ENCODE data around the gene C4BPA. TPM values are rescaled to one million over a fixed set of nuclear protein-coding genes. Genes with fewer than 3 reads are reported as not detected.

Gene C4BPA
- polyA plus RNA-seq, 1 of the 3 experiments (the other 2 are of a cell fraction): not detected

DNA sequence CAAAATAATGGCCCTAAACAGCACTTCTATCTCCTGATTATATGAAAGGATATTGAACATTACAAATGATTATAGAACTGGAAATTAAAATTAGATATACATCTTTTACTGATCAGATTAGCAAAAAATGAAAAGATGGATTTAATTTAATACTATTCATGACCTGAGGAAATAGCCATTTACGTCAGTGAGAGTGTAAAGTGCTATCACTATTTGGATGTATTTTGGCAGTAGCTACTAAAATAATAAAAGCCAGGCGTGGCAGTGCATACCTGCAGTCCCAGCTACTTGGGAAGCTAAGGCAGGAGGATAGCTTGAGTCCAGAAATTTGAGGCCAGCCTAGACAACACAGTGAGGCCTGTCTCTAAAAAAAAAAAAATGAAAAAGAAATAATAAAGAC lies 10.1 kb upstream of the C4BPA start:
- Histone ChIP-seq H3F3A (replicated peaks; ENCODE audit: insufficient read depth) (no peaks in the 10 kb centered on the region), H3K9me3 (no peaks in the 10 kb centered on the region), H3K9ac (no peak overlapping the region), H3K9me2 (no peaks in the 10 kb centered on the region), H2AFZ (ENCODE audit: low read depth) (no peak overlapping the region), H3K27ac (ENCODE audit: low read depth in 2 of 2, low read length in 1 of 2) (no peak overlapping the region), H3K36me3 (replicated peaks in 1 of 2; ENCODE audit: control insufficient read depth in 1 of 2, insufficient read depth in 2 of 2, low read length in 1 of 2) (no peaks in the 10 kb centered on the region), H3K4me3 (ENCODE audit: low read depth in 2 of 2, low read length in 1 of 2) (no peak overlapping the region), H3K4me2 (no peak overlapping the region), H3K27me3 (ENCODE audit: insufficient read depth) (peaks cover 44% of the 10 kb centered on the region; the same call in 1 of the 2 replicates), H3K79me2 (ENCODE audit: insufficient read depth) (no peaks in the 10 kb centered on the region), H3K4me1 (ENCODE audit: control insufficient read depth in 1 of 2, insufficient read depth in 2 of 2, low read depth in 1 of 2, low read length in 1 of 2) (no peaks in the 10 kb centered on the region), H4K20me1 (ENCODE audit: insufficient read depth) (no peaks in the 10 kb centered on the region)
- TF ChIP-seq FOXJ3 (CRISPR knock-in tag; IDR thresholded peaks at IDR 0.05): no peak
- no peak for TF ChIP-seq MEF2A (IDR thresholded peaks at IDR 0.05; ENCODE audit: borderline replicate concordance, low read depth)
- no peak for TF ChIP-seq EZH2phosphoT487 (IDR thresholded peaks at IDR 0.05; ENCODE audit: borderline replicate concordance, low read depth)
- no peak for TF ChIP-seq YY1 (IDR thresholded peaks at IDR 0.05; ENCODE audit: low read depth)
- no peak for TF ChIP-seq TAF1 (IDR thresholded peaks at IDR 0.05; ENCODE audit: borderline replicate concordance, low read depth, low read length)
- TF ChIP-seq CHD2 (IDR thresholded peaks at IDR 0.05; ENCODE audit: low read length, partially characterized antibody): no peak
- TF ChIP-seq NFIC (IDR thresholded peaks at IDR 0.05; ENCODE audit: borderline replicate concordance): no peak
- TF ChIP-seq FOXM1 (IDR thresholded peaks at IDR 0.05; ENCODE audit: low read depth): no peak
- TF ChIP-seq, protein P1, sequence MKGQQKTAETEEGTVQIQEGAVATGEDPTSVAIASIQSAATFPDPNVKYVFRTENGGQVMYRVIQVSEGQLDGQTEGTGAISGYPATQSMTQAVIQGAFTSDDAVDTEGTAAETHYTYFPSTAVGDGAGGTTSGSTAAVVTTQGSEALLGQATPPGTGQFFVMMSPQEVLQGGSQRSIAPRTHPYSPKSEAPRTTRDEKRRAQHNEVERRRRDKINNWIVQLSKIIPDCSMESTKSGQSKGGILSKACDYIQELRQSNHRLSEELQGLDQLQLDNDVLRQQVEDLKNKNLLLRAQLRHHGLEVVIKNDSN (IDR thresholded peaks at IDR 0.05; ENCODE audit: borderline replicate concordance, low read depth): no peak
- TF ChIP-seq JUND (IDR thresholded peaks at IDR 0.05): no peak
- no peak for TF ChIP-seq POLR2AphosphoS5 (IDR thresholded peaks at IDR 0.05; ENCODE audit: low read depth, low read length)
- ChIA-PET CTCF (interaction anchor here (1.4 to 1.6 kb wide), 3 partner anchors 10 to 359 kb away, joined by 3 to 5 read pairs (median 4); no protein-coding TSS in a partner anchor), POLR2A (no interaction called here)
- 8% methylated on average over 2 of the region's 2 CpGs for WGBS (ENCODE audit: low lambda C conversion rate)
- no peak for DNase-seq

DNA sequence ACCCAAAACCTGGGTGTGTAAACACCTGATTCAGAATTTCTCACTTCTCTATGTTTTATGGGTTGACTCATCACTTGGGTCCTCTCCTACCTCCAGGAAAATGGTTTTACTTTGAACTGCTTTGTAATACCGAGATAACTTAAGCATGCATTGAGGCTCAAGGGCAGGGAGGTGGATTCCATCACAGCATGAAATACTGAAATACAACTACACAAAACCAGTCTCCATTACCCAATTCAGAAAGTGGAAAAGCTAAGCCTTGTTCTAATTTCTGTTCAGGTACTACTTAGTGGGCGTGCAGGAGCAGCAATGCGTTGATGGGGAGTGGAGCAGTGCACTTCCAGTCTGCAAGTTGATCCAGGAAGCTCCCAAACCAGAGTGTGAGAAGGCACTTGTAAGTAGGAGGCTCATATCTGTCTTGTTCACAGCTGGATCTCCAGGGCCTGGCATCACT lies 6.1 kb upstream of the C4BPA start:
- H3K27ac ChIP-seq (ENCODE audit: low read depth in 2 of 2, low read length in 1 of 2): no peak overlapping the region
- H3K9ac ChIP-seq: no peak overlapping the region
- no peak overlapping the region for H3K4me3 ChIP-seq (ENCODE audit: low read depth in 2 of 2, low read length in 1 of 2)
- peaks cover 25% of the 10 kb centered on the region; the same call in 1 of the 2 replicates for H3K27me3 ChIP-seq (ENCODE audit: insufficient read depth)
- TF ChIP-seq JUND (IDR thresholded peaks at IDR 0.05): no peak
- TF ChIP-seq TCF12 (IDR thresholded peaks at IDR 0.05): no peak
- no peak for TF ChIP-seq NFIC (IDR thresholded peaks at IDR 0.05; ENCODE audit: borderline replicate concordance)
- TF ChIP-seq GABPA (IDR thresholded peaks at IDR 0.05; ENCODE audit: low read depth): no peak
- TF ChIP-seq MXI1 (IDR thresholded peaks at IDR 0.05; ENCODE audit: low read depth, low read length): no peak
- TF ChIP-seq, protein P1 (IDR thresholded peaks at IDR 0.05; ENCODE audit: borderline replicate concordance, low read depth): no peak
- no peak for TF ChIP-seq ELF1 (IDR thresholded peaks at IDR 0.05)
- no peak for TF ChIP-seq CHD2 (IDR thresholded peaks at IDR 0.05; ENCODE audit: low read length, partially characterized antibody)
- TF ChIP-seq, protein P2, sequence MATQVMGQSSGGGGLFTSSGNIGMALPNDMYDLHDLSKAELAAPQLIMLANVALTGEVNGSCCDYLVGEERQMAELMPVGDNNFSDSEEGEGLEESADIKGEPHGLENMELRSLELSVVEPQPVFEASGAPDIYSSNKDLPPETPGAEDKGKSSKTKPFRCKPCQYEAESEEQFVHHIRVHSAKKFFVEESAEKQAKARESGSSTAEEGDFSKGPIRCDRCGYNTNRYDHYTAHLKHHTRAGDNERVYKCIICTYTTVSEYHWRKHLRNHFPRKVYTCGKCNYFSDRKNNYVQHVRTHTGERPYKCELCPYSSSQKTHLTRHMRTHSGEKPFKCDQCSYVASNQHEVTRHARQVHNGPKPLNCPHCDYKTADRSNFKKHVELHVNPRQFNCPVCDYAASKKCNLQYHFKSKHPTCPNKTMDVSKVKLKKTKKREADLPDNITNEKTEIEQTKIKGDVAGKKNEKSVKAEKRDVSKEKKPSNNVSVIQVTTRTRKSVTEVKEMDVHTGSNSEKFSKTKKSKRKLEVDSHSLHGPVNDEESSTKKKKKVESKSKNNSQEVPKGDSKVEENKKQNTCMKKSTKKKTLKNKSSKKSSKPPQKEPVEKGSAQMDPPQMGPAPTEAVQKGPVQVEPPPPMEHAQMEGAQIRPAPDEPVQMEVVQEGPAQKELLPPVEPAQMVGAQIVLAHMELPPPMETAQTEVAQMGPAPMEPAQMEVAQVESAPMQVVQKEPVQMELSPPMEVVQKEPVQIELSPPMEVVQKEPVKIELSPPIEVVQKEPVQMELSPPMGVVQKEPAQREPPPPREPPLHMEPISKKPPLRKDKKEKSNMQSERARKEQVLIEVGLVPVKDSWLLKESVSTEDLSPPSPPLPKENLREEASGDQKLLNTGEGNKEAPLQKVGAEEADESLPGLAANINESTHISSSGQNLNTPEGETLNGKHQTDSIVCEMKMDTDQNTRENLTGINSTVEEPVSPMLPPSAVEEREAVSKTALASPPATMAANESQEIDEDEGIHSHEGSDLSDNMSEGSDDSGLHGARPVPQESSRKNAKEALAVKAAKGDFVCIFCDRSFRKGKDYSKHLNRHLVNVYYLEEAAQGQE (IDR thresholded peaks at IDR 0.05; ENCODE audit: low read depth, low read length): no peak
- no peak for TF ChIP-seq POLR2AphosphoS5 (IDR thresholded peaks at IDR 0.05; ENCODE audit: low read depth, low read length)
- TF ChIP-seq, protein P3, sequence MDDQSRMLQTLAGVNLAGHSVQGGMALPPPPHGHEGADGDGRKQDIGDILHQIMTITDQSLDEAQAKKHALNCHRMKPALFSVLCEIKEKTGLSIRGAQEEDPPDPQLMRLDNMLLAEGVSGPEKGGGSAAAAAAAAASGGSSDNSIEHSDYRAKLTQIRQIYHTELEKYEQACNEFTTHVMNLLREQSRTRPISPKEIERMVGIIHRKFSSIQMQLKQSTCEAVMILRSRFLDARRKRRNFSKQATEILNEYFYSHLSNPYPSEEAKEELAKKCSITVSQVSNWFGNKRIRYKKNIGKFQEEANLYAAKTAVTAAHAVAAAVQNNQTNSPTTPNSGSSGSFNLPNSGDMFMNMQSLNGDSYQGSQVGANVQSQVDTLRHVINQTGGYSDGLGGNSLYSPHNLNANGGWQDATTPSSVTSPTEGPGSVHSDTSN (IDR thresholded peaks at IDR 0.05): no peak
- TF ChIP-seq FOSL2 (IDR thresholded peaks at IDR 0.05; ENCODE audit: borderline replicate concordance, low read depth): no peak
- H3K36me3 ChIP-seq (replicated peaks in 1 of 2; ENCODE audit: control insufficient read depth in 1 of 2, insufficient read depth in 2 of 2, low read length in 1 of 2): no peaks in the 10 kb centered on the region
- no peaks in the 10 kb centered on the region for H3F3A ChIP-seq (replicated peaks; ENCODE audit: insufficient read depth)
- DNase-seq: no peak
- no peaks in the 10 kb centered on the region for H3K4me1 ChIP-seq (ENCODE audit: control insufficient read depth in 1 of 2, insufficient read depth in 2 of 2, low read depth in 1 of 2, low read length in 1 of 2)
- no peak overlapping the region for H3K4me2 ChIP-seq
- H3K79me2 ChIP-seq (ENCODE audit: insufficient read depth): no peaks in the 10 kb centered on the region
- no peak overlapping the region for H2AFZ ChIP-seq (ENCODE audit: low read depth)
- H3K9me3 ChIP-seq: no peaks in the 10 kb centered on the region; the same call in 1 of the 2 replicates
- no peaks in the 10 kb centered on the region for H3K9me2 ChIP-seq
- ChIA-PET POLR2A (no interaction called here), CTCF (interaction anchor here (1.1 kb wide), 1 partner anchor 14 kb away, joined by 4 read pairs; no protein-coding TSS in a partner anchor)
- 0% methylated on average over 3 of the region's 3 CpGs for WGBS (ENCODE audit: low lambda C conversion rate)
- H4K20me1 ChIP-seq (ENCODE audit: insufficient read depth): no peaks in the 10 kb centered on the region
